Stimulated activated naive CD8-positive, alpha-beta T cell treated with anti-CD3 and anti-CD28 coated beads, Interleukin-15, Interleukin-2, amounts not matched to agents 100 ng/mL and 50 ng/mL, for 24 hours (primary cell): Measurements from ENCODE around the gene NMB.
"Not testable (repeated sequence)": the region's sequence is repeated elsewhere in the genome, so short reads cannot be mapped to it uniquely, and the experiment has no call there.

Source experiments
- H3K27ac Mint-ChIP-seq: one replicate; pipeline ENCODE4 v1.8.0; 2021; ENCODE audit warnings: mild to moderate bottlenecking, mixed read lengths
- H3K27me3 Mint-ChIP-seq: one replicate; pipeline ENCODE4 v1.8.0; 2021; ENCODE audit warnings: mixed read lengths
- H3K36me3 Mint-ChIP-seq: one replicate; pipeline ENCODE4 v1.8.0; 2021; ENCODE audit warnings: low read depth, mixed read lengths
- H3K4me1 Mint-ChIP-seq: one replicate; pipeline ENCODE4 v1.8.0; 2021; ENCODE audit warnings: low read depth, mixed read lengths
- H3K4me3 Mint-ChIP-seq: one replicate; pipeline ENCODE4 v1.8.0; 2021; ENCODE audit warnings: mild to moderate bottlenecking, mixed read lengths
- H3K9me3 Mint-ChIP-seq: one replicate; pipeline ENCODE4 v1.8.0; 2021; ENCODE audit warnings: mixed read lengths

The NMB gene

DNA sequence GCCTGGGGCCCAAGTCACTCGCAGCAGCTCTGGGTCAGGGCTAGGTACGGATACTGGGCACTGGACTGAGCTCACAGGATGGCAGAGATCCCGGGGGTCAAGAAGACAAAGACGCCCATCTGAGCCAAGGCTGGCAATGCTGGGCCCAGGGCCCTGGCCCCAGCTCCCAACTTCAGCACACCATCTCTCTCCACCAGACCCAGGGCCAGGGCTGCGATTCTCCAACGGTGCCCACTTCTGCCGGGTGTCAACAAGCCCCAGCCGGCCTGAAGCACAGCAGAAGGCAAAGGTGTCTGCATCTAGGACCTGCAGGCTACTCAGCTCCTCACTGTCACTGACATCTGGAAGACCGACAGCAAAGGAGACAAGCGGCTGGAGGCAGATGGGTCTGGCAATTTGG is 12.5 kb downstream of the NMB start:
- H3K27ac Mint-ChIP-seq = no peak overlapping the region
- peaks cover 67% of the 10 kb centered on the region for H3K36me3 Mint-ChIP-seq
- peaks cover 16% of the 10 kb centered on the region for H3K4me1 Mint-ChIP-seq
- H3K27me3 Mint-ChIP-seq = no peaks in the 10 kb centered on the region
- H3K4me3 Mint-ChIP-seq = no peak overlapping the region
- H3K9me3 Mint-ChIP-seq = no peaks in the 10 kb centered on the region

DNA sequence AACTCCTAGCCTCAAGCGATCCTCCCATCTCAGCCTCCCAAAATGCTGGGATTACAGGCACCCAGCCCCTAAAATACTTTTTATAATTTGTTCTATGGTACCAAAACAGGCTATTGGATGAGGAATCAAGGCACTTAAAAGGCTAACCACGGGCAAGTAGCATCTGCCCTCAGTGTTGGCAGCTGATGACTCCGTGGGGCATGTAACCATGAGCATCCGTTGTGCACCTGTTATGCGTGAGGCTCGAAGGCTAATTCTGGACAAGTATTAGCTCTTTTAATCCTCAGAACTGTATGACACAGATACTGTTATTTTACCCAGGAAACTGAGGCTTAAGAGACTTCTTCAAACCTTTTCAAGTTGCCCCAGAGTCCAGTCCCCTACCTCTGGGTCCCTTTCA is 14.2 kb downstream of the NMB start:
- no peaks in the 10 kb centered on the region for H3K27me3 Mint-ChIP-seq
- H3K4me3 Mint-ChIP-seq = no peak overlapping the region
- peaks cover 16% of the 10 kb centered on the region for H3K4me1 Mint-ChIP-seq
- H3K36me3 Mint-ChIP-seq = peaks cover 73% of the 10 kb centered on the region
- no peaks in the 10 kb centered on the region for H3K9me3 Mint-ChIP-seq
- no peak overlapping the region for H3K27ac Mint-ChIP-seq

DNA sequence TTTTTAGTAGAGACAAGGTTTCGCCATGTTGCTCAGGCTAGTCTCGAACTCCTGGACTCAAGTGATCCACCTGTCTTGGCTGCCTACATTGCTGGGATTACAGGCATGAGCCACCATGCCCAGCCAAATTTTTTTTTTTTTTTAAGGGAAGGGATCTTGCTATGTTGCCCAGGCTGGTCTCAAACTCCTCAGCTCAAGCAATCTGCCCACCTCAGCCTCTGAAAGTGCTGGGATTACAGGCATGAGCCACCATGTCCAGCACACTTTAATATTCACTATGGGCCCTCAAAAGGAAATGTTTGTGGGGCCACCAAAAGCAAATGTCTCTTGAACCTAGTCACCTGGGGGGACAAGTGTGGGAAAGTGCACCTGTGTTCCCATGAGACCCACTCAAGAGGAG is 15.4 kb downstream of the NMB start:
- not testable (repeated sequence) for H3K27me3 Mint-ChIP-seq, H3K4me3 Mint-ChIP-seq, H3K27ac Mint-ChIP-seq, H3K9me3 Mint-ChIP-seq
- H3K36me3 Mint-ChIP-seq = peaks cover 72% of the 10 kb centered on the region
- H3K4me1 Mint-ChIP-seq = peaks cover 14% of the 10 kb centered on the region

DNA sequence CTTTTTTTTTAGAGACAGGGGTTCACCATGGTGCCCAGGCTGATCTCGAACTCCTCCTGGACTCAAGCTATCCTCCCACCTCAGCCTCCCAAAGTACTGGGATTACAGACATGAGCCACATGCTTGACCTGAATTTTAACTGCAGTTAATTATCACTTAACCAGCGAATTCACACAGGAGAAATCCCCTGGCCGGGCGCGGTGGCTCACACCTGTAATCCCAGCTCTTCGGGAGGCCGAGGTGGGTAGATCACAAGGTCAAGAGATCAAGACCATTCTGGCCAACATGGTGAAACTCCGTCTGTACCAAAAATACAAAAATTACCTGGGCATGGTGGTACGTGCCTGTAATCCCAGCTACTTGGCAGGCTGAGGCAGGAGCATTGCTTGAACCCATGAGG is 16.1 kb downstream of the NMB start:
- peaks cover 68% of the 10 kb centered on the region for H3K36me3 Mint-ChIP-seq
- not testable (repeated sequence) for H3K27me3 Mint-ChIP-seq
- peaks cover 13% of the 10 kb centered on the region for H3K4me1 Mint-ChIP-seq

GRCh38 chr15:84638103-84638502 is 19.9 kb downstream of the NMB start:
- no peaks in the 10 kb centered on the region for H3K27me3 Mint-ChIP-seq
- H3K27ac Mint-ChIP-seq = peak overlapping the region; percentile 4
- no peaks in the 10 kb centered on the region for H3K9me3 Mint-ChIP-seq
- peaks cover 36% of the 10 kb centered on the region for H3K4me1 Mint-ChIP-seq
- peaks cover 57% of the 10 kb centered on the region for H3K36me3 Mint-ChIP-seq
- H3K4me3 Mint-ChIP-seq = no peak overlapping the region

More for the DNA sequence above, 16.1 kb downstream of the NMB start:
- H3K4me3 Mint-ChIP-seq, H3K27ac Mint-ChIP-seq, H3K9me3 Mint-ChIP-seq: not testable (repeated sequence)

DNA sequence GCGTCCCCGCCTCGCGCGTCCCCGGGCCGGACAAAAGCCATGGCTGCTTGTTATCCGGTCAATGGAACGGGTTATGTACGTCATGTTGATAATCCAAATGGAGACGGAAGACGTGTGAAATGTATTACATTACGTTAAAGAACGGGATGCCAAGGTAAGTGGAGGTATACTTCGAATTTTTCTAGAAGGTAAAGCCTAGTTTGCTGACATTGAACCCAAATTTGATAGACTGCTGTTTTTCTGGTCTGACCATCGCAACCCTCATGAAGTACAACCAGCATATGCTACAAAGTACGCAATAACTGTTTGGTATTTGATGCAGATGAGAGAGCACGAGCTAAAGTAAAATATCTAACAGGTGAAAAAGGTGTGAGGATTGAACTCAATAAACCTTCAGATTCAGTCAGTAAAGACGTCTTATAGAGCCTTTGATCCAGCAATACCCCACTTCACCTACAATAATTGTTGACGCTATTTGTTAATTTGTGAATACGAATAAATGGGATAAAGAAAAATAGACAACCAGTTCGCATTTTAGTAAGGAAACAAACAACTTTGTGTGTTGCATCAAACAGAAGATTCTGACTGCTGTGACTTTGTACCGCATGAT is 23.7 kb downstream of the NMB start:
- no peaks in the 10 kb centered on the region for H3K9me3 Mint-ChIP-seq
- H3K36me3 Mint-ChIP-seq = peaks cover 32% of the 10 kb centered on the region
- peak overlapping the region; percentile 96 for H3K4me3 Mint-ChIP-seq
- H3K27ac Mint-ChIP-seq = peak overlapping the region; percentile 61
- H3K27me3 Mint-ChIP-seq = no peaks in the 10 kb centered on the region
- peaks cover 49% of the 10 kb centered on the region for H3K4me1 Mint-ChIP-seq

DNA sequence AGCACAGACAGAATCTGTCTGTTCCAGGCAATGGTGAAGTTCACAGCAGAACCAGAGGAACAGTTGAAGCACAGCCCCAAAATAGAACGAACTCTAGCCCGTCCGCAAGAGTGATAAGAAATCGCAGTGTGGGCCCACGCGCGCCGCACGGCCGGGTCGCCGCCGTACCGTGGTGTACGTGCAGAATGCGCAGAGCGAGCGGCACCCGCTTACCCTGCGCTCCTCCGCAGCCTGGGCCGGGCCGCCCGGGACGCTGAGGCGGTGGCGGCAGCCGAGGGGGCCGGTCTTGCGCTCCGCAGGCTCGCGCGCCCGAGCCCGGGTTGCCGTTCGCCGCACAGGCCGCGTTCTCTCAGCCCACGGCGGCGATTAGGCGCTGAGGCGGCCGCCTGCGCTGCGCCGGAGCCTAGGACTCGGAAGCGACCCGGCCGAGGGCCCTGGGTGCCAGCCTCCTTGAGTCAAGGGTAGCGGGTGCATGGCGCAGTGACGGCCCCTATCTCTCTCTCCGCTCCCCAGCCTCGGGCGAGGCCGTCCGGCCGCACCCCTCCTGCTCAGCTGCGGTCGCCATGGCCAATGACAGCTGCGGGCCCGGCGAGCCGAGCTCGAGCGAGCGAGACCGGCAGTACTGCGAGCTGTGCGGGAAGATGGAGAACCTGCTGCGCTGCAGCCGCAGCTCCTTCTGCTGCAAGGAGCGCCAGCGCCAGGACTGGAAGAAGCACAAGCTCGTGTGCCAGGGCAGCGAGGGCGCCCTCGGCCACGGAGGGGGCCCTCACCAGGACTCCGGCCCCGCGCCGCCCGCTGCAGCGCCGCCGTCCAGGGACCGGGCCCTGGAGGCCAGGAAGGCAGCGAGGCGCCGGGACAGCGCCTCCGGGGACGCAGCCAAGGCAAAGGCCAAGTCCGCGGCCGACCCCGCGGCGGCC is 24.4 kb downstream of the NMB start:
- peaks cover 27% of the 10 kb centered on the region for H3K36me3 Mint-ChIP-seq

DNA sequence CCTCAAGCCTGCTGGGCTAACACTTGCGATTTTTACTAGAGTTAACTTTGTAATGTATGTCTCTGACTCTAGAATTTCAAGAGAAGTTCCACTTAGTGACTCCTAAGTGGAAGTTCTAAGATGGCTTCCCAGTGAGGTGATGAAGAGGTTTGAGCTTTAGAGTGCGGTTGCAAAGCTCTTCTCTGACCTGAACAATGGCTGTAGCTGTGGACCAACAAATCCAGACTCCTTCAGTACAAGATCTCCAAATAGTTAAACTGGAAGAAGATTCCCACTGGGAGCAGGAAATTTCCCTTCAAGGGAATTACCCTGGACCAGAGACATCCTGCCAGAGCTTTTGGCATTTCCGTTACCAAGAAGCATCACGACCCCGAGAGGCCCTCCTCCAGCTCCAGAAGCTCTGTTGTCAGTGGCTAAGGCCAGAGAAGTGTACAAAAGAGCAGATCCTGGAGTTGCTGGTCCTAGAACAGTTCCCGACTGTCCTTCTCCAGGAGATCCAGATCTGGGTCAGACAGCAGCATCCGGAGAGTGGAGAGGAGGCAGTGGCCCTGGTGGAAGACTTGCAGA is 26.2 kb downstream of the NMB start:
- H3K4me1 Mint-ChIP-seq = peaks cover 43% of the 10 kb centered on the region
- no peaks in the 10 kb centered on the region for H3K9me3 Mint-ChIP-seq
- H3K27ac Mint-ChIP-seq = peak overlapping the region; percentile 91
- no peaks in the 10 kb centered on the region for H3K27me3 Mint-ChIP-seq
- H3K4me3 Mint-ChIP-seq = peak overlapping the region; percentile 96
- peaks cover 16% of the 10 kb centered on the region for H3K36me3 Mint-ChIP-seq

More for the DNA sequence above, 24.4 kb downstream of the NMB start:
- H3K27me3 Mint-ChIP-seq = no peaks in the 10 kb centered on the region
- peak overlapping the region; percentile 91 for H3K27ac Mint-ChIP-seq
- peaks cover 49% of the 10 kb centered on the region for H3K4me1 Mint-ChIP-seq
- no peaks in the 10 kb centered on the region for H3K9me3 Mint-ChIP-seq
- H3K4me3 Mint-ChIP-seq = peak overlapping the region; percentile 96

GRCh38 chr15:84629033-84629432 is 29.0 kb downstream of the NMB start:
- Mint-ChIP-seq H3K9me3 (no peaks in the 10 kb centered on the region), H3K36me3 (peaks cover 5% of the 10 kb centered on the region), H3K4me3 (no peak overlapping the region), H3K27me3 (no peaks in the 10 kb centered on the region), H3K27ac (no peak overlapping the region), H3K4me1 (peaks cover 22% of the 10 kb centered on the region)

- Mint-ChIP-seq H3K27ac (no peak overlapping the region), H3K4me1 (peaks cover under 1% of the 10 kb centered on the region), H3K36me3 (peaks cover 37% of the 10 kb centered on the region), H3K9me3 (peaks cover 21% of the 10 kb centered on the region), H3K4me3 (no peak overlapping the region), H3K27me3 (no peaks in the 10 kb centered on the region)
These were observed 32.9 kb downstream of the NMB start for GRCh38 chr15:84625123-84625522.

DNA sequence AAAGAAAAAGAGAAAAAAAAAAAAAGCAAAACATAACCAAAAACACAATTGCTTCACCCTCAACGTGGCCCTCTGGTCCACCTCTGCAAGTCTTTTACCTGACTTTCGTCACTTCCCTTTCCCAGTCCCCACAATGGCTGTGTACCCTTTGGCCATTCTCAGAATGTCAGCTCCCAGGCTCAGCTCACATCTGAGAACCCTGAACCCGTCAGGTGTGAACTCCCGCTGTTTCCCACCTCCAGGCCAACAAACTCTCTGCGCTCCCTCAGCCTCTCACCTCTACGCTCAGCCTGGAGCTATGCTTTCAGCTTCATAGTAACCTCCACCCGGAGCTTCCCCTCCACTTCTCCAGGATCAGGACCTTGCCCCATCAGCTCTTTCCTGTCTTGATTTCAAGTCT is 33.6 kb downstream of the NMB start:
- Mint-ChIP-seq H3K27me3 (no peaks in the 10 kb centered on the region), H3K4me1 (no peaks in the 10 kb centered on the region), H3K36me3 (peaks cover 44% of the 10 kb centered on the region), H3K27ac (no peak overlapping the region), H3K4me3 (no peak overlapping the region), H3K9me3 (peaks cover 25% of the 10 kb centered on the region)

- Mint-ChIP-seq H3K27me3 (no peaks in the 10 kb centered on the region), H3K4me3 (no peak overlapping the region), H3K27ac (no peak overlapping the region), H3K4me1 (peaks cover under 1% of the 10 kb centered on the region), H3K36me3 (peaks cover 44% of the 10 kb centered on the region), H3K9me3 (peaks cover 27% of the 10 kb centered on the region)
These were observed 36.5 kb downstream of the NMB start for GRCh38 chr15:84621358-84621979.

DNA sequence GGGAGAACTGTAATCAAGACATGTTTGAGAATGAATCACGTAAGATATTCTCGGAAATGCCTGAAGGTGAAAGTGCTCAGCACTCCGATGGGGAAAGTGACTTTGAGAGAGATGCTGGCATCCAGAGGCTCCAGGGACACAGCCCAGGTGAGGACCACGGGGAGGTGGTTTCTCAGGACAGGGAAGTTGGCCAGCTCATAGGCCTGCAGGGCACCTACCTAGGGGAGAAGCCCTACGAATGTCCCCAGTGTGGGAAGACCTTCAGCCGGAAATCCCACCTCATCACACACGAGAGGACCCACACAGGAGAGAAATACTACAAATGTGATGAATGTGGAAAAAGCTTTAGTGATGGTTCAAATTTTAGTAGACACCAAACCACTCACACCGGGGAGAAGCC is 37.4 kb downstream of the NMB start:
- Mint-ChIP-seq H3K4me3 (no peak overlapping the region), H3K9me3 (peaks cover 27% of the 10 kb centered on the region), H3K4me1 (peaks cover 3% of the 10 kb centered on the region), H3K36me3 (peaks cover 46% of the 10 kb centered on the region), H3K27me3 (no peaks in the 10 kb centered on the region), H3K27ac (no peak overlapping the region)

DNA sequence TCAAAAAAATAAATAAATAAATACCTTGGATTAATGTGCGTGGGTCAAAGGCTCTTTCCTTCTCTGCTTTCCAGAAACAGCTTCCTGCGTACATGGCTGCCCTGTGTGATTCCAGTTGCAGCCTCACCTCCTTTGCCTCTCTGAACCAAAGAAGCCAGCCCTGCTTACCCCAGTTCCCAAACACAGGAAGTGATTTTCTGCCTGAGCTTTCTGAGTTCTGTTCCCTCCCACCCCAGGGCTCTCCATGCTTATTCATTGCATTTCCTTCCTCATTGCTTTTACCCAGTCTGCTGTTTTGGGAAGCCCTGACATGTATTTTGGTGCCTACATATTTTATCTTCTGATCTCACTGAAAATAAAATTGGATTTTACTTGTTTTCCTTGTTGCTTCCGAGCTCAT is 41.8 kb downstream of the NMB start:
- H3K27ac Mint-ChIP-seq = no peak overlapping the region
- no peak overlapping the region for H3K4me3 Mint-ChIP-seq
- peaks cover 3% of the 10 kb centered on the region for H3K4me1 Mint-ChIP-seq
- peaks cover 23% of the 10 kb centered on the region for H3K36me3 Mint-ChIP-seq
- H3K9me3 Mint-ChIP-seq = peaks cover 16% of the 10 kb centered on the region
- no peaks in the 10 kb centered on the region for H3K27me3 Mint-ChIP-seq

DNA sequence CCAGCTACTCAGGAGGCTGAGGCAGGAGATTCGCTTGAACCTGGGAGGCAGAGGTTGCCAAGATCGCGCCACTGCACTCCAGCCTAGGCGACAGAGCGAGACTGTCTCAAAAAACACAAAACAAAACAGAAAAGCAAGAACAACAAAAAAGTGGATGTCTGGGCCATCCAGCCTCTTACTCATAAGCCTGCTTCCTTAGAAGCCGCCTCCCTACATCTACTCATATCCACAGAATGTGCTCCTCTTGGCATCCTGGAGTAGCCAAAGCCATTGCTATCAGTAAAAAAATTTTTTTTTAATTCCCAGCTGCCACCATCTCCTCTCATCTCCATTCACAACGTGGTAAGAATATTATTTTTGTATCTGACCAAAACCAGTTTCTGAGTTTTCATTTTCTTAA is 46.4 kb downstream of the NMB start:
- Mint-ChIP-seq H3K36me3 (peaks cover 26% of the 10 kb centered on the region), H3K9me3 (no peaks in the 10 kb centered on the region), H3K4me3 (no peak overlapping the region), H3K27me3 (no peaks in the 10 kb centered on the region), H3K27ac (no peak overlapping the region), H3K4me1 (peaks cover 3% of the 10 kb centered on the region)
